HG02610 (cell line): ENCODE data around the gene DNAJA4.

Experiments used
- ATAC-seq: cut with Tn5 transposase; IDR thresholded peaks from one replicate; pipeline ENCODE4 v1.9.1; 2021; ENCODE audit warnings: mild to moderate bottlenecking, moderate library complexity; ENCODE audit not compliant: unreplicated experiment

DNAJA4 gene

DNA sequence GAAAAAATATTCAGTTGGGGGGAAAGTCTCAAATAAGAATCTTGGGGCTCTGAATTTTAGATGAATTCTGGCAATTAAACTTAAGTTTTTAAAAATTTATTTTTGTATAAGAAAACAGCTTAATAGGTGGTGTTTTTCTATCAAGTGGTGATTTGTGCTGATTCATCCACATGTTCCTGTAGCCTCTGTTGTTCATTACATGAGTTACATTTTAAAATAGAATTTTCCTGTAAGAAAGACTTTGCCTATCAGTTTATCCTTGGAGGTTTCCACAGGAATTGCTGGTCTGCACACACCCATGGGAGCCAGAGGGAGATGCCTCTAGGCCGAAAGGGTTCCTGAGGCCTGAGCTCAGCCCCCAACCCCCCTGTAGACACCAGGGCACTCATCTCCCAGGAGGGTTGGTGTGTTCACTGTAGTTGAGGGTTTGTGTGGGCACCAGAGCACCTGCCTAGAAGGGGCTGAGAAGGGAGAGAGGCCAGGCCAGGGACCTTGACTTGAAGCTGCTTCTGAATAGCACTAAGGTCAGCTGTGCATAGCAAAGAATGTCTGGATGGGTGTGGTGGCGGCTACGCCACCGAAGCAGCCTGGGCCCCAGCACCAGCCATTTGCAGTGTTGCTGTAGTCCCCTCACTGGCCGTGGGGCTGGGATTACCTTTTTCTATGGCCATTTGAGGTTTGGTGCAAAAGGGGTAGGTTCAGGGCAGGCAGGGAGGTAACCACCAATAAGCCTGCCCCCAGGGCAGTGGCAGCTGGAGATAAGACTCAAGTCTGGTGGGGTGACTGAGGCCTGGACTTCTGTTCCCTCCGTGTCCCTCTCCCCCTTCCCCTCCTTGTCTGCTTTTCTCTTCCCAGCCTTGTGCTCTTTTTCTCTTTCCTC lies 11.9 kb downstream of the DNAJA4 start:
- ATAC-seq: no peak

DNA sequence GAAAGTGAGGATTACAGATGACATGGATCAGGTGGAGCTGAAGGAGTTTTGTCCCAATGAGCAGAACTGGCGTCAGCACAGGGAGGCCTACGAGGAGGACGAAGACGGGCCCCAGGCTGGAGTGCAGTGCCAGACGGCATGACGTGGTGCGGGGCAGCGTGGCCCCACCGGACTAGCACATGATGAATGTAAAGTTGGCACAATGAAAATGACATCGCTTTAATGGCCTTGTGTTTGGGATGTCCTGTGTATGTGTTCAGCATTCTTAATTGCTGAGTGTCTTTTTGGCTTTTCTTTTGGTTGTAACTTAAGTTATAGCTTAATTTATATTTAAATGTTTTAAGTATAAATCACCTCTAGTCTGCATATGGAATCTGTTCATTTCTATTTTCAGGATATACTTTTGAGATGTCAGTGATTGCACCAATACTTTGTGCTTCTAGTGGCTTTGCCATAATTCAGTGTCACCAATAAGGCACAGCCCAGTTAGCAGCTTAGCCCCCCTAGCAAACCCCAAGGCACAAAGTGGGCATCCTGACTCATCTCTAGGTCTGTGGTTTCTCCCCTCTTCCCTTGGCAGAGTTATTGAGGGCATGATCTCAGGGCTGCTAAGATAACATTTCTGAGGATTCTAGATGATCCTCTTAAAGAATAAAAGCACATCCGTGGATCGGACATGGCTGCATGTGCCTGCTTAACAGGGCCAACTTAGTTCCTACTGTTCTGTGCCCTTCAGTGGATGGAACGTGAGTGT lies 16.1 kb downstream of the DNAJA4 start:
- no peak for ATAC-seq

DNA sequence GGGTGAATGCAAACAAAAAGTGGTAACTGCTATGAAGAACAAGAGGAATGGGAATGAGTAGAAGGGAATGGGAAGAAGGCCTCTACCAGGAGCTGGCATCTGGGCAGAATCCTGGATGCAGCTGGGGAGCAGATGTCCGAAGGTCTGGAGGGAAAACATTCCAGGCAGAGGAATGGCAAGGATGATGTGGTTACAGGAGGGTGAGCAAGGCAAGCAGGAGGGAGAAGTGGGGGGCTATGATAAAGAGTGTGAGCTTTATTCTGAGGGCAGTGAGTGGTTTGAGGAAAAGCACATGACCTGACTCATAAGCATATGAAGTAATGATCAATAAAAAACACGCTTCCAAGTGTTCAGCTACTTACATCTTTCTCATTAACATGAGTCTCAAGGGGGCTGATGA lies 18.0 kb downstream of the DNAJA4 start:
- no peak for ATAC-seq

DNA sequence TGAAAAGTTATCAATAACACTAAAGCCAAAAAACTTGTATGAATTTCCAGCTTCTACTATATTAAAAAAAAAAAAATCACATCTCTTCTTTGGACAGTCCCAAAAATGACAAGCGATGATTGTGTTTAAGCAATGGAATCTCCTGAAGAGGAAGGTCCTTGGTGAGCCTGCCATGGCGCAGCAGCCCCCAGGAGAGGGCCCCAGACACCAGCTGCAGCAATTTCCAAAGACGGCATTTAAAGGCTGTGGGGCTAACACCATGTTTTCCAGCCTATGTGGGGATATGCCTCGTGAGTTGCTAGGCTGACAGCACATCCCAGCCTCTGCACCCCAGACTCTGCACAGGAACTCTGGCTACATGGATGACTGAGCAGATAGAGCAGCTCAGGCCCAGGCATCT lies 20.4 kb downstream of the DNAJA4 start:
- no peak for ATAC-seq

DNA sequence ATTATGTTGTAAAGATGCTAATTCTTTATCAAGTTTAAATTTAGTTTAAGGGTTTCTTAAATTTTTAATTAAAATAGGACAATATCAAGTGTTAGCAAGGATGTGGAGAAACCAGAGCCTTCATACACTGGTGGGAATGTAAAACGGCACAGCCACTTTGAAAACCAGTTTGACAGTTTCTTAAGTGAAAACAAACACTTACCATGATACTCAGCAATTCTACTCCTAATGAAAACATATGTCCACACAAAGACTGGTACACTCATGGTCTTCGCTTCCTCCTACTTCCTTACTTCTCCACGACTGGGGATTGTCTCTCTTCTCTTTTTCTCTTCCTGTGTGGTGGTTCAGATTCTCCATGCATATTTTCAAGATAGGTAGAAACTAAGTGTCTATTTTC lies 25.9 kb downstream of the DNAJA4 start:
- no peak for ATAC-seq

DNA sequence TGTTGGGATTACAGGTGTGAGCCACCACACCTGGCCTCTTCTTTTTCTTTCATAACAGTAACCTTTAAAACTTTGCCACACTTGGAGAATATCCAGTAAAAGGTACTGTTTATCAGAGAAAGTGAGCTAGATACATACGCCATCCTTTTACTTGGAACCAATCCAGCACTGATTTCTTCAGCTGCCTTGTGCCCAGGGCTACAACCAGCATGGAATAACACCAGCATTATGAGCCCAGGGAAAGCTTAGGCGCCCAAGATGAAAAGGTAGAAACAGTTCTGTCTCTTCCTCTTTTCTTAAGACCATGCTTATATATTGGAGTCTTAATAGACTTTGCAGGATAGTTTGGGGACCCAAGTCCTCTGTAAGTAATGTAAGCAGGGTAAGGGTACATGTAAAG lies 26.7 kb downstream of the DNAJA4 start:
- no peak for ATAC-seq

DNA sequence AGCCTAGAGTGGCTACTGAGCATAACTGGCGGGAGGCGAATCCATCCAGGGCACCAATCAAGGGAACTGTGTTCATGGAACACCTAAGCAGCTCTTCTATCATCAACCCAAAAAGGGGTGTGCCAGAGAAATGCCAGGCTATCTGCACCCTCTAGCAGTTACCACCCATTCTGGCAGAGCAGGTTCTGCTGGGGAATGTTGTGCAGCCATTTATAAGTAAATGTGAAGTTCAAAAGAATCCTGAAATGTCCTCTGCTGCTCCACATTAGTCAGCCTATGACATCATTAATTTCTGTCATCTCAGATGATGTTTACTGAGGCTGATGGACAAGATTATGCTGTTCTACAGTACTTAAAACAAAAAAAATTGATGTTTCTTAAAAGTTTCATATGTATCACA lies 27.3 kb downstream of the DNAJA4 start:
- no peak for ATAC-seq

DNA sequence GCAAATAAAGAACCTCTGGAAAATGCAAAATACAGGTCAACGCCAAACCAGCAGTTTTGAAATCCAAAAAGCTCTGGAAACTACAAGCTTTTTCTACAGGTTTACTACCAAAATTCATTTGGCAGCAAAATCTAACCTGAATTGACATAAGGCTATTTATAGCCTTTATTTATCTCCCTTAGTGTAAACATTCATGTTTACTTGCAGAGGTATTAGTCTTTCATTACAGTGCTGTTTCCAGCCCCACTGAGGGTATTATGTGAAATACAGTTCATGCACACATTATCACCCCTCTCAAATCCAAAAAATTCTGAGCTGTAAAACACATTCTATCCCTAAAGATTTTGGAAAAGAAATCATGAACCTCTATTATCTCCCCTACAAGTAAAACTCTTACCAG lies 27.9 kb downstream of the DNAJA4 start:
- ATAC-seq: no peak

DNA sequence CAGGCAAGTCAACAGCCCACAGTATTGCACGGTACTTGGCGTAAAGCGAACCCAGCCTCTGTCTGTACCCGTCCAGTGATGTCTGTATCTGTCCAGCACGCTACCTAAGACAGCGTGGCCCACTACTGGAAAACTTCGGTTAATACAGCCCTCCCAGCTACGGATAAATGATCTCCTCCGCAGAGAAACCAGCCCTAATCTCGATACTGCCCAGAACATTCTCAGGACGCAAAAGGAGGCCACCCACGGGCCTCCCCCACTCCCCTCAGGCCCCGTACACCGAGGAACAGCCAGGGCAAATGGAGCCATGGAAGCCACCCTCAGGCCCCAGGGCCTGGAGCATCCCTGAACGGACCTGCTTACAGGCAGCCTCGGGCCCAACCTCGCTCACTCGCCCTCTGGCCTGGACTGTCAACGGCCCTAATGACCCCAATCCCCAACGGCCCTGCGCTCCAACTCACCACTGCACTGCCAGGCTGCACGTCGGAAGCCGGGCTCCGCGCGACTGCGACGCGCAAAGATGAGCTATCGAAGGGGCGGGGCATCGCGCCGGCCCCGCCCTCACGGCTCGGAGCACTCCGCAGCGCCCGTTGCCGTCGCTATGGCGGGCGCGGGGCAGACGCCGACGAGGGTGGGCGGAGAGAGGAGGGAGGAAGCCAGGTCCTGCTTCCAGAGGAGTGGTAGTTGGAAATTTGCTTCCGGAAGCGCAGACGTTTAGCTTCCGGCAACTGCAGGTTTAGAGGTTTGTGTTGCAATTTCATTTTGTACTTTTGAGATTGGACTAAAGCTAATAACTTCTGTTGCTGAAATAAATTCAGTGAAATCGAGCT lies 35.0 kb downstream of the DNAJA4 start, which contains the start of gene SKIC8:
TSS of gene SKIC8 (minus strand) at position 509 of the 830 bp plus-strand sequence. CDS start 3,923 bp downstream, outside the sequence.
- peak; percentile 79 for ATAC-seq

DNA sequence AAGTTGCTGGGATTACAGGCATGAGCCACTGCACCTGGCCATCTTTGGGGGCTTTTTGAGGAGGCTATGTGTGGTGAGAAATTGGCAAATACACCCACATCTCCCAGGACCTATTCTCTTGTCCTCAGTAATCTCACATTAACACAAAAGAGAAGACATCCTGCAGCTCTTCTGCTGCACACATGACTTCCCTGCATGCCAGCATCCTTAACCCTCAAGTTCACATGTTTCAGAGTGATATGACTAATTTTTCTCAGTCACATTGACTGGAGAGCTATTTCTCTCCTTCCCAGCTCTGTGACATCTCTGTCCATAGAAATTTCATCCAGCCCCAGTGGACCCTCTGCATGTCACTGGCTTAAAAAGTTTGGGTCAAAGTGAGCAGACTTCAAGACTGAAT lies 37.0 kb downstream of the DNAJA4 start:
- ATAC-seq: no peak

DNA sequence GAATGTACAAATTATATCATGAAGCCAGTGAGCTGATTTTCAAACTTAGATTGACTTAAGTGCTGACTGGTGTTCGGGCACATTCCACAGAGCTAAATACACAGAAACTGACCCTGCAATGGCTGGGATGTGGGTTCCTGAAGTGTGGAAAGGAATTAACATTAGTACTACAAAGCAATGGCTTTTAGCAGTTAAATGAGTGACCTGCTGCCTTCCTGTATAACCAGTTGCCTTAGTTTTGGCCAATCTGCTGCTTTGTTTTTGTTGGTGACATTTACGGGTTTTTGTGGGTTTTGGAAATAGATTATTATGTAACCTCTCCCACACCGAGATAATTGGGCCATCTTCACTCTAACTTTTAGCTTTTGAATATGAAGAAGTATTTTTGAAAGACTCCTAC lies 37.5 kb downstream of the DNAJA4 start:
- no peak for ATAC-seq

DNA sequence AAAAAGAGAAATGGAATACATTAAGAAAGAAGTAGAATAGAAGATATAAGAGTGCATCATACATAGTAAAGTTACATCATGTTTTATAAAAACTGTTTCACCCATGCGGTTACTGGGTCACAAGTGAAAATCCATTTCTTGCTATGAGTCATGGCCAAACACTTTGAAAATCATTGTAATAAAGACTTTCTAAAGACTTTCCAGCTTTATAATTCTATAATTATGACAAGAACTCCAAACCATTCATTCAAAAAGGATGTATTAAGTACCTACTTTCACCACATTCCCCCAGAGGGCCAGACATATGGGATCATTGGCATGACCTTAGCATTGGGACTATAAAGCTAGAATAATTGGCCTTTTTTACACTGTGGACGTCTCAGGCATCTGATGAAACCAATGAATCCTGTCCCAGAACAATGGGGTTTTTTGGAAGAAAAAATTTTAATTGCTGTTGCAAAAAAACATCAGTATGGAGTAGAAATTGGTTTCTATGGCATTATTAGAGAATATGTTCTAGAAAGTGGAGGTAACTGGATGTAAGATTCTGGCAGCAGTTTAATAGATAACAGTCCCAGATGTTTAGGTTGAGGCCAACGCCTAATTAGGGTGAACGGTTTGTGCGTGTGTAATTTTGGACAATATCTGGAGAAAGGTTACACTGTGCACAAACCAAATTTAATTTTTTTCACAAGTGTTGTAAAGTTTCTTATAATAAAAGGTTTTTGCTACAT lies 38.4 kb downstream of the DNAJA4 start:
- ATAC-seq: no peak

DNA sequence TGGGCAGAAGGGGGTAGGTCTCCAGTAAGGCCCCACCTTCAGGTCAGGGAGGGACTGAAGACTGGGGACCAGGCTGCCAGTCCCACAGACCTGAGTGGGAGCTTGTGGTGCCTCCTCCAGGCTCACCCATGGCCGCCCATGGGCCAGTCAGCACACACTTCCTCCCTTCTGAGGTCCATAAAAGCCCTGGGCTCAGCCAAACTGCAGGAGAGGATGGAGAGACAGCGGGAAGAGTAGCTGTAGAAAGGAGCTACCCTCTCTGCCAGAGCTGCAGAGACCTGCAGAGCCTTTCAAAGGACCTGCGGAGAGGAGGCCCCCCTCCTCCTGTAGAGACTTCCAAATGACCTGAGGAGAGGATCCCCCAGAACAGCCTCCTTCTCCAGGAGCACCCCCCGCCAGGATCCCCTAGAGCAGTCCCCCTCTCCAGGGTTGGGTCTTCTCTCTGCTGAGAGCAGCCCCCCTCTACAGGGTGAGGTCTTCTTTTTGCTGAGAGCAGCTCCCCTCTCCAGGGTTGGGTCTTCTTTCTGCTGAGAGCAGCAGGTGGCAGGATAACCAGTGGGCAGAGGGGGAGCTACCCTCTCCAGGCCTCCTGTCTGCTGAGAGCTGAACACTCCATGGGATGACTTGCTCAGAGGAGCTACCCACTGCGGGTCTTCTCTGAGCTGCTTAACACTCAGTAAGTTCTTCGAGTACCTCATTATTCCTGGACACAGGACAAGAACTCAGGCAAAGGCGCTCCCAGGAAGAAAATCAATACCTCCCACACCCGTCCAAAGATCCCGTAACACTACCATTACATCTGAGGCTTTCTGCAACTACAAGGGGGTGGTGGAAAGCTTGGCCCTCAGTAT lies 40.1 kb downstream of the DNAJA4 start:
- ATAC-seq: no peak

DNA sequence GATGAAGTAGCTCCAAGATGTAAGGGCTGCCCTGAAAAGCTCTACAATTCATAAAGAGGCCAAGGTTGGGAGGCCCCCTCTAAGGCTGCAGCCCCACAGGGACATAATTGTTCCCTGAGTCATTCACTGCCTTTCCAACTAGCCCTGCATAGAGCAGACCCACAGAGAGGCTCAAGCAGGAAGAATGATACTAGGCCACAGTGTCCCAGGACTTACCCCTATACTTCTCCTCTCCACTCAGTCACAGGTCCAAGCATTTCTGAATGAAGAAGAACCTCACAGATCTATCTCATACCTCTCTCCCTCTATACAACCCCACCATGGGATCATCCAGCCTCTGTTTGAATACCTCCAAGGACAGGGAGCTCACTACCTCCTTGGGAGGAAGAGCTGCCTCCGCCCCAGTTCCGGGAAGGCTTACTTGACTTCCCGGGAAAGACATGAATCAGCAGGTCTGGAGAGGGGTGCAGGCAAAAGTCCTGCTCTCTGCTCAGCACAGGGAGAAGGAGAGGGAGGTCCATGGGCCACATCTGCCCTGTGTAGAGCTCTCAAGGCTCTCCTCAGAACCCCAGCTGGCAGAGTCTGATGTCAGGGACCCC lies 41.9 kb downstream of the DNAJA4 start:
- no peak for ATAC-seq

DNA sequence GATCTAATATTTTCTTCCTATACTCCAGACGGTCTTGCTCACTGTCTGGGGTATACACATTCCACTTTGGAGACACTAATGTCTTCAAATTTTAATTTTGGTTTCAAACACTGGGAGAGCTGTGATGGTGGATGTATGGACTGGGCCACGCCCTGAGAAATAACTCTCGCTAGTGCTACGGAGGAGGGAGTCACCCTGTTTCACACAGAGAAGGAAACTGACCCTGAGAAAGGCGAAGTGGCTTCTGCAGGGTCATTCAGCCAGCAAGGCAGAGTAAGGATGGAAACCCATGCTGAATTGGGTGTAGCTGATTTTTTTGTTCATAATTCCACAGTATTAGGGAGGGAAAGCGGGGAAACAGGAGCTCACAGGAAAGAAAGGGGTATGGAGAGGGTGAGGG lies 43.6 kb downstream of the DNAJA4 start:
- no peak for ATAC-seq

DNA sequence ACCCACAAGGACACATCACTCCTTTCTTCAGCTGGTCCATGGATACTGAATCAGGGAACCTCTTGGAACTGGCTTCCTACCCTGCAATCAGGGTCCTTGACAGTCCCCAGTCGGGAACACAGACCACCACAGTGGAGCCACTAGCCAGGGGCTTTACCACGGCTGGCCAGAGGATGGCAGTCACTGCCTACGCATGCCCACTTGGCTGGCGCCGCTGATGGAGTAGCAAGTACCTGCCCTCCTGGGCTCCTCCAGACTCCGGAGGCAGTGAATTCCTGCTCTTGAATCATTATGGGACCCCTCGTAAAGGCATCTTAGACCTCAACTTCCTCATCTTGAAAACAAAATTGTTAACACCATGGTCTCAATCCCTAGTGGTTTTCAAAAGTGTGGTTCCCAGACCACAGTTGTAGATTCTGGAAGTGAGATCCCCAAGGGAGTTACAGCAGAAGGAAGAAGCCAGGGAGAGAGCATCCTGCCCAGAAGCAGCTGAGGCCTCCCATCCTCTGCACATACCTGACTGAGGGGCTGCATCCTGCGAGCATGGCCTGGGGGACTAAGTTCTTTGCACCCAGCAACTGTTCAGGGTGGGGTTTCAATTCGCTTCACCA lies 44.2 kb downstream of the DNAJA4 start:
- ATAC-seq: no peak

DNA sequence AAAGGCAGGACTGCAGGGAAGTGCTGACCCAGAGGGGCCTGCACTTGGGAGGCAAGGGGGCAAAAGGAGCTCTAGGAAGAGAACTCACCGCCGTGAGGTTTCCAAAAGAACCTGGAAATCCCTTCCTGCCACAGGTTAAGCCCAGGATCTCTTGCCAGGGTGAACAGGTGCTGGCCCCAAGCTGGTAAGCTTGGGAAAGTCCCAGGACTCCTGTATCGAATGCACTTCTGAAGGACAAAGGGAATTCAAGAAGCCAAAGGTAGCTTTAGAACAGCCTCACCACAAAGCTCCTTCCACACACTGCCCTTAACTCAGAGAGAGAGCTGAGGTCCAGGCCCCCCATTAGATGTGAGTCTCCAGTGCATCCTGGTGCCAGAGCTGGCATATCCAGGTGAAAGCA lies 46.9 kb downstream of the DNAJA4 start:
- no peak for ATAC-seq

DNA sequence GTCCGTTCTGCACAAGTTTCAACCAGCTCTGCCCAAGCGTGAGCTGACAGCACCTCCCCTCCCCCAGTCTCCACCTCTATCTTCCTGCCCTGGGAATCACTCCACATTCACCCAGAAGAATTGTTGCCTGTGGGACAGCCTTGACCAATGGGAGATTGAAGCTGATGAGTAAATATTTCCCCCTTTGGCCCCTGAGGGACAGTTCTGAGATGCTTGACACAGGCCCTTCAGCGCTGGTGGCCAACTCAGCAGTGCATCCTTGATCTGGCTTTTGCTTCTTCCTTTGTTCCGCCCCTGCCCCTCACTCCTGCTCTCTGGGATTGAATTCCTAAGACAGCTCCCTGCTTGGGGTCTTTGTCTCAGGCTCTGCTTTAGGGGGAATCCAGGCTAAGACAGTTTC lies 48.2 kb downstream of the DNAJA4 start:
- no peak for ATAC-seq

DNA sequence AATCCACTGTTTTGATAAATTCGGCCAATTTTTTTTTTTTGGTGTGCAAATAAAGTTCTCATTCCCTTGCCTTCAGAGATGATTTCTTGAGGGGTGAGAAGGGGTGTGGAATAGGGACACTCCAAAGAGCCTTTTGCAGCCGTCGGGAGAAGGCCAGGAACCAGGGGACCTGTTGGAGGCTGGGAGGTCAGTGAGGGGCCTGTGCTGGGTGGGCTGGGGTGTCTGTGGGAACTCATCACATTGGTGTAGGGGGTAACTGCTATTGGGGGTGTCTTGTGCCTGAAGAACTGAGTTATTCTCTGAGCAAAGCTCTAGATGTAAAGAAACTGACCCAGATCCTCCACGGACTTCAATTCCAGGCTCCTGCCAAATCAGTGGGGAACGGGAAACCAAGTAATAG lies 48.6 kb downstream of the DNAJA4 start:
- ATAC-seq: no peak
